GM21515 (cell line): ENCODE data around the gene TMEM178A.
"Not testable (repeated sequence)": the region's sequence is repeated elsewhere in the genome, so short reads cannot be mapped to it uniquely, and the experiment has no call there.

Experiments used
- ATAC-seq: cut with Tn5 transposase; IDR thresholded peaks from one replicate; pipeline ENCODE4 v1.9.1; 2021; ENCODE audit not compliant: unreplicated experiment

Gene TMEM178A

DNA sequence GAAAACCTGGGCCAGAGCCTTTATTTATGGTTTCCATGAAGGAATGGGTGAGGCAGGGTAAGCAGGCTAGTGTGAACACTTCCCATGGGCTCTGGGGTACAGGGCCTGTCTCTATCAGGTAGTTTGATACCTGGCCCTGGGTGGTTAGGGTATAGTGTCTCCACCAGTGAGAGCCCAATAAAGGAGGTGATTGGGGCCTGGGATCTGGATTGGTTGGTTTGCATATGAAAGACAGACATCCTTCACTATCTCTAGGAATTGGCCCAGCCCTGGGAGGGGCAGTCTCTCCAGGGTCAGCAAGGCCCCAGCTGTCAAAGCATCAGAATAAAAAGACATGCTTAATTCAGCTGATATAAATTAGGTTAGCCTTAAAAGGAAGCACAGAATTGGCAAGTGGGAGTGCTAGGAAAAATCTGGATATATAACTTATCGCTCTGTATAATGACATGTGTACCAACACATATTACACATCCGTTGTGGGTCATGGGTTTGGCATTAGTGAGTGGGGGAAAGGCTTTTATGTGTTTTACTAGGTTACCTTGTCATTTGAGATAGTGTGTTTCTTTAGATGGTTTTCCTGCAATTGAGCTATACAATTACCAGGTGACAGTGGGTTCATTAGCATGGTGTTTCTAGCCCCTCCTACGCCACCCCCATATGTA, 18.5 kb upstream of the TMEM178A start:
- ATAC-seq: no peak

DNA sequence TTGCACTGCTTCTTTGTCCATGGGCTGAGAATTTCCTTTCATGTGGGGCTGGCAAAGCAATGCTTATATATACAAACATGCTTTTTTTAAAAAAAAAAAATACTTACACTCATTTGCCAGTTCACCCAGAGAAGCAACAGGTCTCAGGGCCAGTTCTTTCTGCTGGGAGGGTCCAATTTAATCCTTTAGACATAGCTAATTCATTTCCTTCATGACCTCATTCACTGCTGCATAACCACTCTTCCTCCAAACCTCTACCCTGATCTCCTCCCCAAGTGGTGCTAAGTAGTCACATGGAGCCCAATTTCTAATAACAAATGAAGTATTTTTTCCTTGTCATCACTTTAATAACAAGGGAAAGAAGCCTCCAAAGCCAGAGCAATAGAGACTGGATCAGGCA, 17.1 kb upstream of the TMEM178A start:
- ATAC-seq: no peak

DNA sequence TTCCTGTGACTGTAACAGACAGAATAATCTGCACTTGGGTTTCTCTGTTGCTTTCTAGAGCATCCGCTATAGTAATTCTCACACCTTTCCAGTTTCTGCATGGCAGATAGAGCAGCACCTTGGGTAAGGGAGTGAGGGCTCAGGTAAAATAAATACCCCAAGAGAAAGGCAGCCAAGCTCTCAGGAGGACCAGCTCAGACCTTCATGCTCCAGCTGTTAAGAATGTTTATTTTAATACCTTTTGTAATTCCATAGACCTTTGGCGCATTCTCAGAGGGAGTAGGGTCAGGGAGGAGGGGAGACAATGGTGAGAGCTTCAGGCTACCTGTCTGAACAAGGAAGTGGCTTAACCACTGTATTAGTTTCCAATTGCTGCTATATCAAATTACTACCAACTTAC, 16.2 kb upstream of the TMEM178A start:
- ATAC-seq: no peak

DNA sequence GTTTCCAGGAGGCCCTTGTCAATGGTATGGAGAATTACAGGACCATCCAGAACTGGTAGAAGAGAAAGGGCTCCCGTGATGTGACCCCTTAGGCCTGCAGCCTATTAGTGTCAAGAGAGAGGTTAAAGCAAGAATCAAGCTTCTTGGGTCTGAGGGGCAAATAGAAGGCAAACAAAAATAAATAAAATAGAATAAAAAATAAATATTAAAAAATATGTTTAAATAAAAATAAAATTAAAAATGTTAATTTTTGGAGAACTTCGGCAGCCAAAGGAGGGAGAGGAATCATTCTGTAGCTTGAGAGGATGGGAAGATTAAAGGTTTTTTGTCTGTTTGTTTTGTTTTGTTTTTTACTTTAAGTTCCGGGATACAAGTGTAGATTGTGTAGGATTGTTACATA, 15.2 kb upstream of the TMEM178A start:
- no peak for ATAC-seq

DNA sequence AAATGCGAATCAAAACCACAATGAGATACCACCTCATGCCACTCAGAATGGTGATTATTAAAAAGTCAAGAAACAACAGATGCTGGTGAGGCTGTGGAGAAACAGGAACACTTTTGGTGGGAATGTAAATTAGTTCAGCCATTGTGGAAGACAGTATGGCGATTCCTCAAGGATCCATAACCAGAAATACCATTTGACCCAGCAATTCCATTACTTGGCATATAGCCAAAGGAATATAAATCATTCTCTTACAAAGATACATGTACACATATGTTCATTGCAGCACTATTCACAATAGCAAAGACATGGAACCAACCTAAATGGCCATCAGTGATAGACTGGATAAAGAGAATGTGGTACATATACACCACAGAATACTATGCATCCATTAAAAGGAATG, 9.5 kb upstream of the TMEM178A start:
- not testable (repeated sequence) for ATAC-seq

DNA sequence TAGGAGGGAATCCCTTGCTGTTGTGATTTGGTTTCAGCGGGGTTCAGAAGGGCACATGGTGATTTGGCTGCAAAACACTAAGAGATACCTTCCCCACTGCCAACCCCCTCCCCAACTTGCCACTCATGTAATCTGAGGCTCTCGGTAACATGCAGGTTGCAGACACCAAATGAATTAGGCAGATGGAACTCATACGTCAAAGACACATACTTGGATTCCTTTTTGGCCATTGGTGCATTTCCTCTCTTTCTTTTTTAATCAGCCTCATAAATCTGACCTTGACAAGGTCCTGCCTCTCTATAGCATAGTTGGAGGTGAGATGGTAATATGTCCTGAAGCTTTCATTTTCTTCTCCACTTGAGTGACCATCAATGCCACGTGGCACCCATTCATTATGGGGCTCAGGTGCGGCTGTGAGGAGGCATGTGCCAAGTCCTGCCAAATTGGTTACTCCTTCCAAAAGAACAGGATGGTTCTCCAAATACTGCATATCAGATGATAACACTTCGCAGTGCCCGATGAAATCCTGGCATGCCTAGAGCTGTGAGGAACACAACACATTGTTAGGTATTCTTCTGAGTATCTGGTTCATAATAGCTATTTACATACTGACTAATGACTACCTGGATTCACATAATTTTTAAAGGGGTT, 8.3 kb upstream of the TMEM178A start:
- no peak for ATAC-seq

DNA sequence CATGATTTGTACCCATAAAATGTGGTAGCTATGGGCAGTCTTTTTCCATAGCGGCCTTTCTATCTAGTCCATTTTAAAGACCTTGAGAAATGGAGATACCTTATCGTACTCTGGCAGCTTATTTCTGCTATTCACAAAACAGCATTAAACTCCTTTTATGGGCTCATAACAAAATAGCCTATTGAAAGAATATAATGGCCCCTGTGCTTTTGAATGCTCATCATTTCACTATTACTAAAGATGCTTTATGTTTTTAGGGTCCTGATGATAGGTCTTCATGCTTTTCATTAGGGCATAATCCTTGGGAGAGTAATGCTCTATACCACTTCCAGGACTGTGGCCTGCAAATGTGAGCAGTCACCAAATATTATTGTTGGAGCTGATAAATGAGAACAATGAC, 7.3 kb upstream of the TMEM178A start:
- no peak for ATAC-seq

DNA sequence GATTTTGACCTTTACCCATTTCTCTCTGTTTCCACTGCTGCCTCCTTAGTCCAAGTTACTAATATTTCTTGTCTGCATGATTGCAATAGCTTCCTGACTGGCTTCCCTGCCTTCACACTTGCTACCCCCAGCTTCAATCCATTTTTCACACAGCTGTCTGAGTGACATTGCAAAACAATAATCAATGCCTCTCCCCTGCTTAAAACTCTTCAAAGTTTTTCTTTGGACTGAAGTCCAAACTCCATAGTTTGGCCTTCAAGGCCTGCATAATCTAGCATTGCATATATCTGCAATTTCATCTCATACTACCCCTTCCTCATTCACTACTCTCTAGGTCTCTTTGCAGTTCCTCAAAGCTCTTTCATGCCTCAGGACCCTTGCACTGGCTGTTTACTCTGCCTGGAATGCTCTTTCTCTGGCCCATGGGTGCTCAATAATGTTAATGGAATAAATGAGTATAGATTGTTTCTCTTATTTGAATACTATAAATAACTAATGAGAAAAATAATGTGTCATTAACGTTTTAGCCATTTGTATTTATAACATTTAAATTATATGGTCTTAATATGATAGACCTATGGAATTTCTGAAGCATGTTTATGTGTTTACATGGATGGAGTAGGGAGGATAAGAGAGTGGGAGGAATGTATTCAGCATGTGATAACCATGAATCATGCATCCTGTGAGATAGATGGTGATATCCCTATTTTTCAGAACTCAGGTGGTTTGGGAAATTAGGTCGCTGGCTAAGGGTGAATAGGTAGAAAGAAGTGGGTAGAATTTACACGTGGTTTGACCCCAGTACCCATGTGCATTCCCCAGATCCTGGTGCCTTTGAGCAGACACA, 5.7 kb upstream of the TMEM178A start:
- no peak for ATAC-seq

DNA sequence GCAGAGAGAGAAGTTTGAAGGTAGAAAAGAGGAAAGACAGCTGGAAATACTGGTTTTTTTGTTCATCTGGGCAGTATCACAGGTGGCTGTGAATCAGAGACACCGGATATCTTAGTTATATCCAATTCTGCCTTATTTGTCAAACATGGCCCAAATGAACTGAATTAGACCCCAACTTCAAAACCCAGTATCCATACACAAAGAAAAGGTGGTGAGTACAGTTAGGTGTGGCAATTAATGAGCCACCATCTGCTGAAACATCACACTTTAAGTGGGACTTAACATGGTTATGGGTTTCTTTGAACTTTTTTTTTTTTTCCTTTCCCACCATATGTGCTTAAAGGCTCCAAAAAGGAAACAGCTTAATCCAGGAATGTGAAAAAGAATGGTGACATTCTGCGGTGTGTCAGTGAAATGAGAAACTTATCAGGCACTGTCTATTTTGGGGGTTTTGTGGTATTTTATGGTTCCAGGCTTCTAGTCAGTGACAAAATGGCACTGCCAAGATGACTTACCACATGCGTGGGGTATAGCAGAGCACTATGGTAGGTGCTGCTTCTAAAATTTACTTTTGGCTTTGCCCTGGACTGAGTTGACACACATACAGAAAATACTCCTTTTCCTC, 5.0 kb upstream of the TMEM178A start:
- no peak for ATAC-seq

DNA sequence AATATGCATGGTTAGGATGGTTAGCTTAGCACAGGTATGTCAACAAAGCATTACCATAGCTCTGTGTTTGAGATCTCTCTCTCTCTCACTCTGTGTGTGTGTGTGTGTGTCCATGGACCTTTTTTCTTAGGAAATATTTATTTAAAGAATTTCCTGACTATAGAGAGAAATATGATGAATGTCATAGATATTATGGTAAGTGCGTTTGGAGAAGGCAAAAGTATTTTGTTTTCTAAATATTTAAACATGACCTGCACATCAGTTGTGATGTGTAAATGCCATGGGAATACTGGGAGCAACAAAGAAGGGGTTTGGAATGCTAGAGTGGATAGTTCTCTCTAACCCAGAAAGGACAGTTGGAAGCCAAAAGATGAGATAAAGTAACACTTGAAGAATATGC, 3.9 kb upstream of the TMEM178A start:
- no peak for ATAC-seq

DNA sequence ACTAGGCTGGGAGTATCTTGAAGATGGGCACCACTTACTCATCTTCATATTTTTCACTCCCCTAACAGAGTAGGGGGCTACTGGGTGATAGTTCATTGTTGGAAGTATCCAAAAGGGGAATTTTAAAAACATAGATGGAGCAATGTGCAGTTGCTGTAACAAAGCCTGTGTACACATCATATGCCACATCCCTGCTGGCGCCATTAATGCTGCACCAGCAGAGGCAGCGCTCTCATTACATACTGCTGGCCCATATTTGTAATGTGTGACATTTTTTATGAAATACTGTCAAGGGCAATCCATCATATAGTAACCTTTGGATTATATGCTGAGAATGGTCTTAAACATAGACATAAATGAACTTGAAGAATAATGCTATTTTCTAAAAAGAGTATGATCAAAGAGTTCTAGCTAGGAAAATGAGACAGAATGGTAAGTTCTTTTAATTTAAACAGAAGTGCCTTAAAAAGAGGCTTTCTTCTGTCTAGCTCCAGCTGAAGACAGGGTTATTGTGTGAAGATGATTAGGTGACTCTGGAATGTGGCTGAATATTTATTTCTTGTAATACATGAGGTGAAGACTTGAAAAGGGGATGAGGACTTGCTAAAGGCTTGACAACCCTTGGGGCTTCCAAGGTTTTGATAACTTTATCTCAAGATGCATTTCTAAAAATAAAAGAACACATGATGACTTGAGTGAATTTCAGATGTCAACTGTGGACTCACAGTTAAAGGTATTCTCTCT, 2.4 kb upstream of the TMEM178A start:
- ATAC-seq: no peak

DNA sequence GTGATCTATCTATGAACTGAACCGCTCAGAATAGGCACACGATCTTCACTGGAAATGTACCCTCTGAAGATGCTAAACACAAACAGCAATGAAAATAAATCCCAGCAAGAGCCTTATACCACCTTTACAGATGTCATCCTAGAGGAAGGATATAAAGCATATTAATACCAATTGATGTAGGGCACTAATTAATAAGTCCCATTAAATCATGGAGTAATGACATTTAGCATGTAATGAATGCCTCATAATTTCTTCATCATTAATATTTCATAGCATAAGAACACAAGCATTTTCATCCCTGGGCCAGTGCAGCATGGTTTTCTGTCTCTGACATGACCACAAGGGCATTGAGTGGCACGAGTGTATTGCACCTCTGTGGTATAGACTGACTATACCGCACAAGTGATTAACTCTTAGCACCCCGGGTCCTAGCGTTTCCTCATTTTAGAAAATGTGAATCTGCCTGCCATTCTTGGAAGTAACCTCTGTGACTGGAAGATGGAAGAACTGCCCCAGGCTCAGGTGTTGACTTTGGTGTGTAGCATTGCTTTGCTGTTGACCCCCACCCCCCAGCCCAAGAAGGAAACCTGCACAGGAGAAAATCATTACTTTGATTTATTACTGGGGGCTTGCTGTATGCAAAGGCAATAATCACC, 1.4 kb upstream of the TMEM178A start:
- no peak for ATAC-seq

DNA sequence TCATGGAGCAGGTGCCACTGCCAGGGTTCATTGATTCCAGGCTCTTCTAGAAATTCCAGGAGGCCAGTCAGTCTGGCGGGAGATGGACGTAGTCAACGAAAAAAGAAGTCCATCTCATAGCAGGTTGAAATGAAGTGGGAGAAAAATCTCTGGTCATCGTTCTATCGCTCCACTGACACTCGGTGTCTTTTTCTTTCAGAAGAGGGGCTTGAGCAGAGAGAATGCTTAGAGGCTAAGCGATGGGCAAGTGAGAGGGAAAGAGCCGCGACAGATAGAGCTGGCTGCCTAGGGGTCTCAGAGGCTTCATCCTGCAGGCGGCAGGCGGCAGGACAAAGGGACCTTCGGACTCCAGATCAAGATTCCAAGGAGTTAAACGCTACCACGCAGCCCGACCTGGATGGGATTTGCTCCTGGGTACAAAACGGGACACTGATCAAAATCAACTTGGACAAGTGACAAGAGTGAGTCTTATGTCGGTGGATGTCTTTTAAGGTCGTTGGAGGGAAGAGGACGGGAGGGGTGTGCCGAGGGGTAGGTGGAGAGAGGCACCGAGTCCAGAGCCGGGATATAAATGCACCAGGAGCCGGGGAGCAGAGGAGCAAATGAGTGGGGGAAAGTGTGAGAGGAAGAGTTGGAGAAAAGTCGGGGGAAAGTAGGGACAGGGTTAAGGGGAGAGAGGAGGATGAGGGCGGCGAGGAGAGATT, 677 bp upstream of the TMEM178A start:
- no peak for ATAC-seq

DNA sequence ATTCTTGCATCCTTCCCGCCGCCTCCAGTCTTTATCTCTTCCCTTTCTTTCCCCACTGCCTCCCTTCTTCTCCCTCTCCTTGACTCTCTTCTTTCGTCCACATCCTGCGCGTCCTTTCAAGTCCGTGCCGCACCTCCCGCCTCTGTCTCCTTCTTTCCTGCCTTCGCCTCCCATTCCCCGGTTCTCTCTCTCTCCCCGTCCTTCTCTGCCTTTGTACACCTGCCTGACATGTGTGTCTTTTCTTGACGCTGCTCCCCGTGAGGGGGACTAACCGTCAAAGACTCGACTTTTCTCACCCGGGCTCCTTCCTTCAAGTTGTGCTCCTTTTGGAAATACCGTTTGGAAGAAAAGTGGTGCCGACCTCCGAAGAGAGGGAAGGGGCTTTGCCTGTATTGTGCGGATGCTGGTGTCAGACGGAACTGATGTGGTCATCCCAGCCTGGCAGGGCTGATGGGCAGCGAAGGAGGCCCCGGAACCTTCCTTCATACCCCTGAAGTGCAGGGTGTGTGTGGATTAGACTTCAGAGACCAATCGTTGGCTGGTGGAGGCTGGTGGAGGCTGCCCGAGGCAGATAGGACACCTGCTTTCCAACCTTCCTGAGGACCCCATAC, 879 bp downstream of the TMEM178A start:
- no peak for ATAC-seq

DNA sequence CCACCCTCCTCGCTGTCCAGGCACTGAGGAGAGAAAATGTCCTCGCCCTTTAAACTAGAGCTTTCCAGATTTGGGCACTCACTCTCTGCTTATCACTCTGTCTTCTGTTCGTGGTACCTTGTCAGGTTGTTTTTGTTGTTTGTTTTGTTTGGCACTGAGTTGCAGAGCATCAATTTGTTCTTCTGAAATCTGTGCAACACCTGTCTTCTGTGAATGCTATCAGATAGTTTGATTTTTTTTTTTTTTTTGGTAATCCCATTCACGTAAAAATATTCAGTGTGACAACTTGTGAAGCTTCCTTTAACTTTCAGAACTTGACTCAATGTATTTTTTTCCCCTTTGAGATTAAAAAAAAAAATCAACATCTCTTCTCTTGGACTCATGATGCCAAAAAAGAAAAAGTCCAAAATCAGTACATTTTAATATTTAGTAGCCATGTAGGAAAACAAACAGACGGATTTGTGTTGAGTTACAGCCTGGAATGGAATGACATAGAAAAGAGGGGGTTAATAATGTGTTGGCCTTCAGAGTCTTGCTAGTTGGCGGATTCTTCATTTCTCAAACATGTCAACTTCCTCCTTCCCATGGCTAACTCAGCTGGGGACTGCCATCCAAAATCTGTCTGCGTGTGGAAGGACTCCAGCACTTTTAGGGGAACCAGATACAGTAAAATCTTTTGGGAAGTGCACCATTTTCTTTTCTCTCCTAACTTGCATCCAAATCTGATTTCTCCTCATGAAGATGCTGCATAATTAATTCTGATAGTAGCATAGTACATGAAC, 1.6 kb downstream of the TMEM178A start:
- ATAC-seq: no peak

DNA sequence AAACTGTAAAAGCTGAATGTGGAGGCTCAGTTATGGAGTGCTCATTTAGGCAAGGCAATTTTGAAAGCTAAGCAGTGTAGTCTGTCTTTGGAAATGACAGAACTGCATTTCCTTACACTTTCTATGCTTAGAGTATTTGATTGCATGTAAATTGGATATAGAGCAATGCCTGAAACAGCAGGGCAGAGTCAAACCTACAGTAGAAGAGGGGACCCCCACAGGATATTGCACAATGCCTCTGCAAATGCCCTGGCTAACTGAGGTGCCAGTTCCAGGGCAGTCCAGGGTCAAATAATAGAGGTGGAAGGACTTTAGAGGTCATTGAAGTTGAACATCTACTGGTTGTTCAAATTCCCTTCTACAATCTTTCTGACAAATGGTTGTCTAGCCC, 2.2 kb downstream of the TMEM178A start:
- no peak for ATAC-seq

DNA sequence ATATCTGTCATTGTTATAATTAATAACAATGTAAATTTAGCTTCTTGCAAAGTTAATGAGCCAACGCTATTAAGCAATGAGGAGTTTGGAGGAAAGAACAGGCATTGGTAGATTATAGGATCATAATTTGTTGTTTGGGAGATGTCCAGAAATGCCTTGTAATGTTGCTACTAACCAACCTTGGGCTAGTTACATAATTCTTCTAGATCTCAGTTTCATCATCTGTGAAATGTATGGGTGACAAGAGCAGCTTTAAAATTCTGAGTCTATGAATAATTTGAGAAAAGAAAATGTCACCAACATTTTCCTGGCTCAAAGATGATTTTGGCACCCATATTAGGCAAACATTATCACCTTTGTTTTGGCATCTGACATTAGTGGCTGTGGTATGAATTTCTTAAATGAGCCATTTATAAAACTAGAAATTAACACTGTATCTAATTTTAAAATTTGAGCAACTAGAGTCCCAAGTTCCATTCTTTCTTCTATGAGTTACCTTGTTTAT, 2.9 kb downstream of the TMEM178A start:
- no peak for ATAC-seq

DNA sequence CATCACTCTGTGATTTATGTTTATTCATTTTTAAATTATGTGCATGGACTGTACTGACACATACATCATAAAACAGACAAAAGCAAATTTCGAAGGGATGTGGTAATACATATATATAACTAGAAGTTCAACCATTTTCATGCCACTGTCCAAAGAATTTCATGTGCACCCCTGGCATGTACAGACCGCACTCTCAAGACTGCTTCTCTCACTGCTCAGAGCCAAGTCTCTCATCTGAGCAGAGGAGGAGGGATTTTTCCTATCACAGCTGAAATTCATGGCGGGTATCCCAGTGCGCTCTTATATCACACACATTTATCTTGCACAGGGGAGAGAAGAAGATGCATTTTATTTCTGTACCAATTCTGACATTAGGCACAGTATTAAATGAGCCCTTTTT, 5.9 kb downstream of the TMEM178A start:
- ATAC-seq: no peak
